ENCODE results near the gene KCNJ6. TPM values are rescaled to one million over a fixed set of nuclear protein-coding genes. Genes with fewer than 3 reads are reported as not detected.

Gene KCNJ6
- total and polyA plus RNA-seq, 2 experiments from 2014 or later, result 0.07 to 0.46 TPM

DNA sequence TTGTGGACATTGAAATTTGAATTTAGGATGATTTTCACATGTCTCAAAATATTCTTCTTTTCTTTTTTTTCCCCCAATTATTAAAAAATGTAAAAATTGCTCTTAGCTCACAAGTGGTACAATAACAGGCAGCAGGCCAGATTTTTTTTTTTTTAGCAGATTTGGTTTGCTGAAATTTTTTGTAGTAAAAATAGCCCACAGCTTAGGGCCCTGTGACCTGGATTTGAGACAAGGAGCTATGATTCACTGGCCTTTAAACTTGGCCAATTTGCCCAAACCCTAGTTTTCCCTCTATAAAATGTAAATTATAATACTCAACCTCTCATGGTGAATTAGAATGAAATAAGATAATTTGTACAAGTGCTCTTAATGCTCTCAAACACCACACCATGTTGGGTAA is 295.9 kb downstream of the KCNJ6 start:
- Histone ChIP-seq H3K27ac (no peak overlapping the region), H3K4me3 (no peak overlapping the region), H4K20me1 (ENCODE audit: insufficient read depth, poor library complexity, severe bottlenecking) (no peaks in the 10 kb centered on the region), H3K4me1 (ENCODE audit: insufficient read depth) (no peaks in the 10 kb centered on the region), H3K4me2 (no peak overlapping the region), H3K79me2 (no peaks in the 10 kb centered on the region), H3K9me3 (ENCODE audit: low read depth) (no peaks in the 10 kb centered on the region), H3K27me3 (no peaks in the 10 kb centered on the region), H2AFZ (no peak overlapping the region), H3K9me2 (replicated peaks; ENCODE audit: insufficient read depth) (no peaks in the 10 kb centered on the region), H3K36me3 (replicated peaks; ENCODE audit: insufficient read depth, low read depth) (no peaks in the 10 kb centered on the region)
- TF ChIP-seq, protein P1, sequence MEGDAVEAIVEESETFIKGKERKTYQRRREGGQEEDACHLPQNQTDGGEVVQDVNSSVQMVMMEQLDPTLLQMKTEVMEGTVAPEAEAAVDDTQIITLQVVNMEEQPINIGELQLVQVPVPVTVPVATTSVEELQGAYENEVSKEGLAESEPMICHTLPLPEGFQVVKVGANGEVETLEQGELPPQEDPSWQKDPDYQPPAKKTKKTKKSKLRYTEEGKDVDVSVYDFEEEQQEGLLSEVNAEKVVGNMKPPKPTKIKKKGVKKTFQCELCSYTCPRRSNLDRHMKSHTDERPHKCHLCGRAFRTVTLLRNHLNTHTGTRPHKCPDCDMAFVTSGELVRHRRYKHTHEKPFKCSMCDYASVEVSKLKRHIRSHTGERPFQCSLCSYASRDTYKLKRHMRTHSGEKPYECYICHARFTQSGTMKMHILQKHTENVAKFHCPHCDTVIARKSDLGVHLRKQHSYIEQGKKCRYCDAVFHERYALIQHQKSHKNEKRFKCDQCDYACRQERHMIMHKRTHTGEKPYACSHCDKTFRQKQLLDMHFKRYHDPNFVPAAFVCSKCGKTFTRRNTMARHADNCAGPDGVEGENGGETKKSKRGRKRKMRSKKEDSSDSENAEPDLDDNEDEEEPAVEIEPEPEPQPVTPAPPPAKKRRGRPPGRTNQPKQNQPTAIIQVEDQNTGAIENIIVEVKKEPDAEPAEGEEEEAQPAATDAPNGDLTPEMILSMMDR (IDR thresholded peaks at IDR 0.05; ENCODE audit: poor library complexity), result no peak
- no peak for TF ChIP-seq EZH2phosphoT487 (IDR thresholded peaks at IDR 0.05; ENCODE audit: low read depth, severe bottlenecking, unreplicated experiment)
- no peak for TF ChIP-seq EZH2 (IDR thresholded peaks at IDR 0.05; ENCODE audit: borderline replicate concordance)
- no peak for DNase-seq (ENCODE audit: low spot score)

DNA sequence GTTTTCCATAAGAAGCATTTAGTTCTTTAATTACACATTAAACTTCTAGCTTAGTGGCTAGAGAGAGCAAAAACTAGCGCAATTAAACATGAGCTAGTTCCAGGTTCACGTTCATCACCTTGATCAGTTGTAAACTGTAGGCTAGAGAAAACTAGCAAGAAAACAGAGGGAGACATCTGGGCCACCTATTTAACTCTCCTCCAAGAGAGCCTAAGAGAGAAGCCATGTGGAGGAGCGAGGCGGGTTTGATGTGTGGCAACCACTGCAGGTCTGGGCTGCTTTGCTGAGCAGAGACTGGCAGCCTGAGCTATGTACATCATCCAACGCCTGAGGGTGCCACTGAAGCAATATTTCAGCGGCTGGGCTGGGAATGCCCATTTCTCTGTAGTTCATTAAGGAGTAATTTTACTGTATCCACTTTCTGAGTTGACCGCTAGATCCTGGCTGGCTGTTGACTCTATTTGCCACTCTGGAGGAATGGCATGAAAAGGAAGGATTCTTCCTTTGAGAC is 296.7 kb downstream of the KCNJ6 start:
- Histone ChIP-seq H3K4me1 (ENCODE audit: insufficient read depth) (no peaks in the 10 kb centered on the region), H3K27me3 (no peaks in the 10 kb centered on the region), H3K9me3 (ENCODE audit: low read depth) (no peaks in the 10 kb centered on the region), H2AFZ (no peak overlapping the region), H3K79me2 (no peaks in the 10 kb centered on the region), H3K27ac (no peak overlapping the region), H3K4me2 (no peak overlapping the region), H3K9me2 (replicated peaks; ENCODE audit: insufficient read depth) (no peaks in the 10 kb centered on the region), H3K36me3 (replicated peaks; ENCODE audit: insufficient read depth, low read depth) (no peaks in the 10 kb centered on the region), H3K4me3 (no peak overlapping the region), H4K20me1 (ENCODE audit: insufficient read depth, poor library complexity, severe bottlenecking) (no peaks in the 10 kb centered on the region)
- 94% methylated on average over 7 of the region's 7 CpGs for WGBS (ENCODE audit: low lambda C conversion rate, missing lambda C conversion rate)
- TF ChIP-seq, protein P1 (IDR thresholded peaks at IDR 0.05; ENCODE audit: poor library complexity), result no peak
- TF ChIP-seq EZH2phosphoT487 (IDR thresholded peaks at IDR 0.05; ENCODE audit: low read depth, severe bottlenecking, unreplicated experiment), result no peak
- TF ChIP-seq EZH2 (IDR thresholded peaks at IDR 0.05; ENCODE audit: borderline replicate concordance), result no peak
- DNase-seq (ENCODE audit: low spot score), result no peak

DNA sequence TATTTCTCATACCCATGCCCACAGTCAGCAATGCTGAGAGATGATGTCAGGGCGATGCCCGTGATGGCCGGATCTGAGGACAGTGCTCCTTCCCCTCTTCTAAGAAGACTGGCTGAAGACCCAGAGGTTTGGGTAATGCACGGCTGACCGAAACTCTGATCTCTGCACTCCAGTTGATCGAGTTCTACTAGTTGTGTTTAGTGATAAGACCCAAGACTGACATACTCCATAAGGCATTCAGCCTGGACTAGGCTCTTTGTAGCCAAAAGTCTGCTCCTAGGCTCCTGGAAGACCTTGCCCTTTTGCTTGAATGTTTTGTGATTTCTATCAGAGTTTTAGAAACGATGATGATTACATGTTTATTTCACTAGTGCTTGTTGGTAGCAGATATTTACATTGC is 298.2 kb downstream of the KCNJ6 start:
- Histone ChIP-seq H3K27me3 (no peaks in the 10 kb centered on the region), H3K9me3 (ENCODE audit: low read depth) (no peaks in the 10 kb centered on the region), H3K4me2 (no peak overlapping the region), H3K36me3 (replicated peaks; ENCODE audit: insufficient read depth, low read depth) (no peaks in the 10 kb centered on the region), H3K4me1 (ENCODE audit: insufficient read depth) (no peaks in the 10 kb centered on the region), H4K20me1 (ENCODE audit: insufficient read depth, poor library complexity, severe bottlenecking) (no peaks in the 10 kb centered on the region), H3K4me3 (no peak overlapping the region), H3K27ac (no peak overlapping the region), H2AFZ (no peak overlapping the region), H3K9me2 (replicated peaks; ENCODE audit: insufficient read depth) (no peaks in the 10 kb centered on the region), H3K79me2 (no peaks in the 10 kb centered on the region)
- no peak for DNase-seq (ENCODE audit: low spot score)
- whole genome bisulfite sequencing (ENCODE audit: low lambda C conversion rate, missing lambda C conversion rate), result 73% methylated on average over 7 of the region's 7 CpGs
- TF ChIP-seq EZH2 (IDR thresholded peaks at IDR 0.05; ENCODE audit: borderline replicate concordance) (no peak), EZH2phosphoT487 (IDR thresholded peaks at IDR 0.05; ENCODE audit: low read depth, severe bottlenecking, unreplicated experiment) (no peak)
- TF ChIP-seq, protein P1 (IDR thresholded peaks at IDR 0.05; ENCODE audit: poor library complexity), result no peak

DNA sequence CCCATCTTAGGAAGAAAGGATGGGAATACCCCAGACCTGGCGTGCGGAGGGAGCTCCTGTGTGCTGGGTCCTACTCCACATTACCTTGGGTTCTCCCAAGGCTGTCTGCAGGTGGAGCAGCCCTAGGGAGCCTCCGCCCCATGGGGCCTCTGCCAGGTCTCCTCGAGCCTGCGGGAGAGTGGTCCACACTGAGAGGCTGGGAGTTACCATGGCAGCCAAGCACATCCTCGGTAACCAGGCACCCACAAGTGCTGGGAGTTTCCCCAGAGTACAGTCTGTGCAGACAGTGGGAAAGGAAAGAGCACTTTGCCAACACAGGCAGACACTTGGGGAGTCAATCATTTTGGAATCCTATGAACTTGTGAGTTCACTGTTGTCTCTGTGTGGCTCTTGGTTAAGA is 300.3 kb downstream of the KCNJ6 start:
- Histone ChIP-seq H3K4me3 (no peak overlapping the region), H3K9me2 (replicated peaks; ENCODE audit: insufficient read depth) (no peaks in the 10 kb centered on the region), H3K79me2 (no peaks in the 10 kb centered on the region), H3K27ac (no peak overlapping the region), H3K4me1 (ENCODE audit: insufficient read depth) (no peaks in the 10 kb centered on the region), H2AFZ (no peak overlapping the region), H3K4me2 (no peak overlapping the region), H3K9me3 (ENCODE audit: low read depth) (no peaks in the 10 kb centered on the region), H4K20me1 (ENCODE audit: insufficient read depth, poor library complexity, severe bottlenecking) (no peaks in the 10 kb centered on the region), H3K27me3 (no peaks in the 10 kb centered on the region), H3K36me3 (replicated peaks; ENCODE audit: insufficient read depth, low read depth) (no peaks in the 10 kb centered on the region)
- 89% methylated on average over 6 of the region's 6 CpGs for WGBS (ENCODE audit: low lambda C conversion rate, missing lambda C conversion rate)
- TF ChIP-seq EZH2 (IDR thresholded peaks at IDR 0.05; ENCODE audit: borderline replicate concordance) (no peak), EZH2phosphoT487 (IDR thresholded peaks at IDR 0.05; ENCODE audit: low read depth, severe bottlenecking, unreplicated experiment) (no peak)
- TF ChIP-seq, protein P1 (IDR thresholded peaks at IDR 0.05; ENCODE audit: poor library complexity), result no peak
- DNase-seq (ENCODE audit: low spot score), result no peak

Data from hepatocyte (in vitro differentiated cells).